ENCODE measurements around the gene ITGB7.
"Not testable (repeated sequence)": the region's sequence is repeated elsewhere in the genome, so short reads cannot be mapped to it uniquely, and the experiment has no call there.

ITGB7 gene

GRCh38 chr12:53179687-53180219 is 27.3 kb downstream of the ITGB7 start:
- Histone ChIP-seq H3K9me3 (ENCODE audit: control insufficient read depth in 1 of 2, low read length in 2 of 2) (no peaks in the 10 kb centered on the region), H3K27me3 (ENCODE audit: control insufficient read depth in 1 of 2, insufficient read depth in 2 of 2, low read length in 2 of 2) (no peaks in the 10 kb centered on the region), H3K4me3 (ENCODE audit: low read depth in 1 of 2, low read length in 2 of 2) (peak overlapping the region; percentile 86 to 92), H3K9ac (ENCODE audit: low read depth in 1 of 2, low read length in 2 of 2) (peak overlapping the region; percentile 85 to 93), H3K27ac (ENCODE audit: low read depth, low read length) (peak overlapping the region; percentile 94), H3K4me1 (ENCODE audit: control insufficient read depth in 1 of 2, insufficient read depth in 2 of 2, low read length in 2 of 2) (peaks cover 32 to 49% of the 10 kb centered on the region in 2 donors), H3K36me3 (ENCODE audit: control insufficient read depth in 1 of 2, insufficient read depth in 2 of 2, low read length in 2 of 2) (peaks cover 17 to 23% of the 10 kb centered on the region in 2 donors)

- Histone ChIP-seq H3K36me3 (ENCODE audit: control insufficient read depth in 1 of 2, insufficient read depth in 2 of 2, low read length in 2 of 2) (peaks cover 13 to 16% of the 10 kb centered on the region in 2 donors), H3K4me1 (ENCODE audit: control insufficient read depth in 1 of 2, insufficient read depth in 2 of 2, low read length in 2 of 2) (peaks cover 34 to 49% of the 10 kb centered on the region in 2 donors)
- not testable (repeated sequence) for H3K9me3 ChIP-seq (ENCODE audit: control insufficient read depth in 1 of 2, low read length in 2 of 2); H3K9ac ChIP-seq (ENCODE audit: low read depth in 1 of 2, low read length in 2 of 2); H3K27ac ChIP-seq (ENCODE audit: low read depth, low read length); H3K4me3 ChIP-seq (ENCODE audit: low read depth in 1 of 2, low read length in 2 of 2); H3K27me3 ChIP-seq (ENCODE audit: control insufficient read depth in 1 of 2, insufficient read depth in 2 of 2, low read length in 2 of 2)
These were observed 28.2 kb downstream of the ITGB7 start for GRCh38 chr12:53178803-53179202.

GRCh38 chr12:53177447-53177846 is 29.6 kb downstream of the ITGB7 start:
- not testable (repeated sequence) for H3K27me3 ChIP-seq (ENCODE audit: control insufficient read depth in 1 of 2, insufficient read depth in 2 of 2, low read length in 2 of 2); H3K36me3 ChIP-seq (ENCODE audit: control insufficient read depth in 1 of 2, insufficient read depth in 2 of 2, low read length in 2 of 2); H3K9ac ChIP-seq (ENCODE audit: low read depth in 1 of 2, low read length in 2 of 2); H3K9me3 ChIP-seq (ENCODE audit: control insufficient read depth in 1 of 2, low read length in 2 of 2); H3K27ac ChIP-seq (ENCODE audit: low read depth, low read length); H3K4me3 ChIP-seq (ENCODE audit: low read depth in 1 of 2, low read length in 2 of 2)
- H3K4me1 ChIP-seq (ENCODE audit: control insufficient read depth in 1 of 2, insufficient read depth in 2 of 2, low read length in 2 of 2): peaks cover 25 to 35% of the 10 kb centered on the region in 2 donors

- Histone ChIP-seq H3K4me3 (ENCODE audit: low read depth in 1 of 2, low read length in 2 of 2) (no peak overlapping the region), H3K27me3 (ENCODE audit: control insufficient read depth in 1 of 2, insufficient read depth in 2 of 2, low read length in 2 of 2) (no peaks in the 10 kb centered on the region), H3K36me3 (ENCODE audit: control insufficient read depth in 1 of 2, insufficient read depth in 2 of 2, low read length in 2 of 2) (peaks cover under 1 to 5% of the 10 kb centered on the region in 2 donors), H3K9me3 (ENCODE audit: control insufficient read depth in 1 of 2, low read length in 2 of 2) (no peaks in the 10 kb centered on the region), H3K27ac (ENCODE audit: low read depth, low read length) (no peak overlapping the region), H3K9ac (ENCODE audit: low read depth in 1 of 2, low read length in 2 of 2) (no peak overlapping the region), H3K4me1 (ENCODE audit: control insufficient read depth in 1 of 2, insufficient read depth in 2 of 2, low read length in 2 of 2) (peaks cover 18 to 28% of the 10 kb centered on the region in 2 donors)
These were observed 30.3 kb downstream of the ITGB7 start for GRCh38 chr12:53176750-53177149.

GRCh38 chr12:53174881-53175491 is 32.1 kb downstream of the ITGB7 start:
- Histone ChIP-seq H3K36me3 (ENCODE audit: control insufficient read depth in 1 of 2, insufficient read depth in 2 of 2, low read length in 2 of 2) (peaks cover 5 to 9% of the 10 kb centered on the region in 2 donors), H3K27me3 (ENCODE audit: control insufficient read depth in 1 of 2, insufficient read depth in 2 of 2, low read length in 2 of 2) (no peaks in the 10 kb centered on the region), H3K4me1 (ENCODE audit: control insufficient read depth in 1 of 2, insufficient read depth in 2 of 2, low read length in 2 of 2) (peaks cover 10 to 21% of the 10 kb centered on the region in 2 donors), H3K9ac (ENCODE audit: low read depth in 1 of 2, low read length in 2 of 2) (no peak overlapping the region), H3K4me3 (ENCODE audit: low read depth in 1 of 2, low read length in 2 of 2) (no peak overlapping the region), H3K9me3 (ENCODE audit: control insufficient read depth in 1 of 2, low read length in 2 of 2) (no peaks in the 10 kb centered on the region), H3K27ac (ENCODE audit: low read depth, low read length) (no peak overlapping the region)

- Histone ChIP-seq H3K27me3 (ENCODE audit: control insufficient read depth in 1 of 2, insufficient read depth in 2 of 2, low read length in 2 of 2) (no peaks in the 10 kb centered on the region), H3K9ac (ENCODE audit: low read depth in 1 of 2, low read length in 2 of 2) (no peak overlapping the region), H3K36me3 (ENCODE audit: control insufficient read depth in 1 of 2, insufficient read depth in 2 of 2, low read length in 2 of 2) (peaks cover 9% of the 10 kb centered on the region in 2 donors), H3K27ac (ENCODE audit: low read depth, low read length) (no peak overlapping the region), H3K4me3 (ENCODE audit: low read depth in 1 of 2, low read length in 2 of 2) (no peak overlapping the region), H3K9me3 (ENCODE audit: control insufficient read depth in 1 of 2, low read length in 2 of 2) (no peaks in the 10 kb centered on the region), H3K4me1 (ENCODE audit: control insufficient read depth in 1 of 2, insufficient read depth in 2 of 2, low read length in 2 of 2) (peaks cover 6 to 13% of the 10 kb centered on the region in 2 donors)
These were observed 33.9 kb downstream of the ITGB7 start for GRCh38 chr12:53173085-53173715.

GRCh38 chr12:53172352-53172751 is 34.7 kb downstream of the ITGB7 start:
- Histone ChIP-seq H3K36me3 (ENCODE audit: control insufficient read depth in 1 of 2, insufficient read depth in 2 of 2, low read length in 2 of 2) (peaks cover 9% of the 10 kb centered on the region in 2 donors), H3K9me3 (ENCODE audit: control insufficient read depth in 1 of 2, low read length in 2 of 2) (no peaks in the 10 kb centered on the region), H3K27ac (ENCODE audit: low read depth, low read length) (no peak overlapping the region), H3K27me3 (ENCODE audit: control insufficient read depth in 1 of 2, insufficient read depth in 2 of 2, low read length in 2 of 2) (no peaks in the 10 kb centered on the region), H3K4me1 (ENCODE audit: control insufficient read depth in 1 of 2, insufficient read depth in 2 of 2, low read length in 2 of 2) (peaks cover 6 to 13% of the 10 kb centered on the region in 2 donors), H3K4me3 (ENCODE audit: low read depth in 1 of 2, low read length in 2 of 2) (no peak overlapping the region), H3K9ac (ENCODE audit: low read depth in 1 of 2, low read length in 2 of 2) (no peak overlapping the region)

- no peak overlapping the region for H3K4me3 ChIP-seq (ENCODE audit: low read depth in 1 of 2, low read length in 2 of 2)
- H3K27ac ChIP-seq (ENCODE audit: low read depth, low read length): no peak overlapping the region
- no peaks in the 10 kb centered on the region for H3K9me3 ChIP-seq (ENCODE audit: control insufficient read depth in 1 of 2, low read length in 2 of 2)
- H3K36me3 ChIP-seq (ENCODE audit: control insufficient read depth in 1 of 2, insufficient read depth in 2 of 2, low read length in 2 of 2): peaks cover 9% of the 10 kb centered on the region in 2 donors
- no peaks in the 10 kb centered on the region for H3K27me3 ChIP-seq (ENCODE audit: control insufficient read depth in 1 of 2, insufficient read depth in 2 of 2, low read length in 2 of 2)
- no peak overlapping the region for H3K9ac ChIP-seq (ENCODE audit: low read depth in 1 of 2, low read length in 2 of 2)
- H3K4me1 ChIP-seq (ENCODE audit: control insufficient read depth in 1 of 2, insufficient read depth in 2 of 2, low read length in 2 of 2): peaks cover 6 to 13% of the 10 kb centered on the region in 2 donors
These were observed 35.2 kb downstream of the ITGB7 start for GRCh38 chr12:53171725-53172329.

- no peaks in the 10 kb centered on the region for H3K9me3 ChIP-seq (ENCODE audit: control insufficient read depth in 1 of 2, low read length in 2 of 2)
- no peak overlapping the region for H3K4me3 ChIP-seq (ENCODE audit: low read depth in 1 of 2, low read length in 2 of 2)
- H3K9ac ChIP-seq (ENCODE audit: low read depth in 1 of 2, low read length in 2 of 2): no peak overlapping the region
- H3K36me3 ChIP-seq (ENCODE audit: control insufficient read depth in 1 of 2, insufficient read depth in 2 of 2, low read length in 2 of 2): peaks cover 9% of the 10 kb centered on the region in 2 donors
- H3K27me3 ChIP-seq (ENCODE audit: control insufficient read depth in 1 of 2, insufficient read depth in 2 of 2, low read length in 2 of 2): no peaks in the 10 kb centered on the region
- peaks cover 6 to 13% of the 10 kb centered on the region in 2 donors for H3K4me1 ChIP-seq (ENCODE audit: control insufficient read depth in 1 of 2, insufficient read depth in 2 of 2, low read length in 2 of 2)
- H3K27ac ChIP-seq (ENCODE audit: low read depth, low read length): no peak overlapping the region
These were observed 36.0 kb downstream of the ITGB7 start for GRCh38 chr12:53170876-53171724.
